GM12878 (cell line): Measurements from ENCODE around the gene SLAMF1.

Experiments
- CHD4 ChIP-seq: fragments of 200-600 bp; sonication (generic); IDR thresholded peaks from 2 replicates; pipeline ENCODE4 v1.6.1; 2016; ENCODE audit warnings: mild to moderate bottlenecking
- CTCF ChIP-seq, 3 experiments: IDR thresholded peaks in 2 of 3; conservative IDR thresholded peaks in 1 of 3; 2 replicates each; pipeline ENCODE4 v1.5.1; 2011; ENCODE audit warnings: low read depth in 3 of 3, low read length in 3 of 3, mild to moderate bottlenecking in 3 of 3, control low read depth in 2 of 3, moderate library complexity in 2 of 3, inconsistent platforms in 1 of 3, mixed read lengths in 1 of 3; ENCODE audit not compliant: control insufficient read depth in 2 of 3, insufficient read depth in 1 of 3; ENCODE audit errors: extremely low read depth in 1 of 3
- EGR1 ChIP-seq, 2 experiments: IDR thresholded peaks; 1 replicate in 1 of 2; 2 replicates in 1 of 2; pipeline ENCODE4 v1.6.1; 2011 to 2012; ENCODE audit warnings: low read depth in 2 of 2, low read length in 2 of 2, borderline replicate concordance in 1 of 2, mild to moderate bottlenecking in 1 of 2, moderate library complexity in 1 of 2
- EZH2 ChIP-seq: IDR thresholded peaks from 2 replicates; pipeline ENCODE4 v1.6.1; 2012; ENCODE audit warnings: low read depth, mild to moderate bottlenecking, control low read depth, inconsistent platforms, low read length, borderline replicate concordance; ENCODE audit not compliant: control insufficient read depth
- IRF3 ChIP-seq: fragments of 450-650 bp; IDR thresholded peaks from 2 replicates; pipeline ENCODE4 v1.6.1; 2014; ENCODE audit warnings: mild to moderate bottlenecking
- JUND ChIP-seq: IDR thresholded peaks from 2 replicates; pipeline ENCODE4 v1.6.1; 2012; ENCODE audit warnings: low read depth, mild to moderate bottlenecking, low read length, improper control_type of control experiment, moderate library complexity
- SIN3A ChIP-seq: IDR thresholded peaks from 2 replicates; pipeline ENCODE4 v1.6.1; 2012; ENCODE audit warnings: low read depth, low read length, improper control_type of control experiment
- SREBF2 ChIP-seq: IDR thresholded peaks from 2 replicates; pipeline ENCODE4 v1.6.1; 2012; ENCODE audit warnings: mild to moderate bottlenecking, low read length
- SUZ12 ChIP-seq: fragments of 200-600 bp; sonication (generic); IDR thresholded peaks from one replicate; pipeline ENCODE4 v1.6.1; 2018; ENCODE audit warnings: antibody characterized with exemption, mild to moderate bottlenecking; ENCODE audit not compliant: unreplicated experiment
- USF2 ChIP-seq: IDR thresholded peaks from 2 replicates; pipeline ENCODE4 v1.6.1; 2011; ENCODE audit warnings: low read depth, low read length, improper control_type of control experiment, borderline replicate concordance
- ZBTB4 ChIP-seq: fragments of 450-650 bp; formaldehyde crosslinking; IDR thresholded peaks from 2 replicates; pipeline ENCODE4 v1.4.0; 2022; ENCODE audit warnings: mild to moderate bottlenecking, moderate library complexity
- ZNF207 ChIP-seq: fragments of 450-650 bp; IDR thresholded peaks from 2 replicates; pipeline ENCODE4 v1.6.1; 2014; ENCODE audit warnings: antibody characterized with exemption, mild to moderate bottlenecking, borderline replicate concordance
- ZSCAN29 ChIP-seq: fragments of 450-650 bp; IDR thresholded peaks from 2 replicates; pipeline ENCODE4 v1.6.1; 2017; ENCODE audit warnings: mild to moderate bottlenecking, moderate library complexity
- ZZZ3 ChIP-seq: IDR thresholded peaks from 2 replicates; pipeline ENCODE4 v1.6.1; 2011; ENCODE audit warnings: low read depth; ENCODE audit not compliant: control insufficient read depth, insufficient read length

- TF ChIP-seq CTCF (IDR thresholded peaks at IDR 0.05 in 2 of 3, conservative IDR thresholded peaks at IDR 0.05 in 1 of 3; ENCODE audit: control insufficient read depth in 2 of 3, extremely low read depth in 1 of 3, insufficient read depth in 1 of 3, low read depth in 3 of 3, low read length in 3 of 3) (no peak), SIN3A (no peak), SUZ12 (no peak), SREBF2 (no peak), EZH2 (no peak), ZNF207 (no peak), ZZZ3 (no peak), IRF3 (no peak), JUND (no peak), ZBTB4 (CRISPR knock-in tag) (no peak), USF2 (no peak), EGR1 (IDR thresholded peaks at IDR 0.05; ENCODE audit: borderline replicate concordance in 1 of 2, low read depth in 2 of 2, low read length in 2 of 2) (no peak), ZSCAN29 (no peak), CHD4 (no peak)
Measured at GRCh38 chr1:160621633-160622413, 25.0 kb downstream of the SLAMF1 start.
